K562 (cell line): Measurements from ENCODE around the gene RPL11. TPM values are rescaled to one million over a fixed set of nuclear protein-coding genes. Genes with fewer than 3 reads are reported as not detected.

Source experiments
- AFF4 ChIP-seq: sonication (generic); formaldehyde crosslinking; IDR thresholded peaks from 2 replicates; pipeline ENCODE4 v1.8.0; 2023; ENCODE audit warnings: mild to moderate bottlenecking, missing genetic modification reagents
- ASH1L ChIP-seq: fragments of 450-650 bp; IDR thresholded peaks from 2 replicates; pipeline ENCODE4 v1.6.1; 2018; ENCODE audit warnings: borderline replicate concordance, mild to moderate bottlenecking, low read depth; ENCODE audit not compliant: partially characterized antibody
- COPS2 ChIP-seq: fragments of 450-650 bp; conservative IDR thresholded peaks from 2 replicates; pipeline ENCODE4 v1.6.1; 2016; ENCODE audit warnings: mild to moderate bottlenecking, moderate library complexity
- DIDO1 ChIP-seq: fragments of 450-650 bp; IDR thresholded peaks from 2 replicates; pipeline ENCODE4 v1.6.1; 2016; ENCODE audit warnings: low read depth, missing biosample characterization, missing genetic modification characterization
- ELF1 ChIP-seq: fragments of 200-800 bp; sonication (Bioruptor generic); IDR thresholded peaks from 2 replicates; pipeline ENCODE4 v1.6.1; 2016; ENCODE audit warnings: missing genetic modification characterization, missing compliant biosample characterization
- GMEB1 ChIP-seq: fragments of 250-450 bp; sonication (Bioruptor Pico); IDR thresholded peaks from 2 replicates; pipeline ENCODE4 v1.4.0; 2020; ENCODE audit warnings: mild to moderate bottlenecking
- HDAC3 ChIP-seq: fragments of 450-650 bp; IDR thresholded peaks from 2 replicates; pipeline ENCODE4 v1.6.1; 2018; ENCODE audit warnings: borderline replicate concordance, mild to moderate bottlenecking, moderate library complexity; ENCODE audit not compliant: partially characterized antibody
- KDM5B ChIP-seq: fragments of 200-600 bp; sonication (generic); IDR thresholded peaks from 2 replicates; pipeline ENCODE4 v1.6.1; 2012; ENCODE audit warnings: low read depth, mild to moderate bottlenecking, moderate library complexity, low read length, control low read depth, inconsistent platforms; ENCODE audit not compliant: insufficient replicate concordance
- ZNF224 ChIP-seq: sonication (generic); formaldehyde crosslinking; IDR thresholded peaks from 2 replicates; pipeline ENCODE4 v1.8.0; 2022; ENCODE audit warnings: mild to moderate bottlenecking, missing genetic modification reagents
- ZNF41 ChIP-seq: fragments of 250-450 bp; sonication (Bioruptor Pico); conservative IDR thresholded peaks from 2 replicates; pipeline ENCODE4 v1.4.0; 2020; ENCODE audit warnings: mild to moderate bottlenecking
- ZNF507 ChIP-seq: conservative IDR thresholded peaks from 2 replicates; pipeline ENCODE4 v1.6.1; 2017; ENCODE audit warnings: missing genetic modification characterization, missing compliant biosample characterization
- ZNF639 ChIP-seq, 2 experiments: fragments of 200-800 bp in 1 of 2; sonication (Bioruptor generic) in 1 of 2; sonication (generic) in 1 of 2; formaldehyde crosslinking in 1 of 2; IDR thresholded peaks in 1 of 2; conservative IDR thresholded peaks in 1 of 2; 2 replicates each; pipeline versions ENCODE4 v1.5.0 to v1.6.1; 2016 to 2020; ENCODE audit warnings: missing compliant biosample characterization in 1 of 2, missing genetic modification characterization in 1 of 2, missing genetic modification reagents in 1 of 2
- polyA plus RNA-seq, 8 experiments: library from polyadenylated mRNA; depleted of rRNA in 4 of 8; stranded (reverse) in 5 of 8; unstranded in 3 of 8; fragments of >200 nt; fragmentation: Nextera tagmentation in 2 of 8; fragmentation: Illumina TruSeq in 1 of 8; extraction: Ambion mirVana in 2 of 8; extraction: Trizol in 1 of 8; gene quantifications; 2 replicates each; pipeline versions ENCODE4 v1.2.1 to v1.2.3, GENCODE V29; 2011 to 2014; ENCODE audit warnings: inconsistent platforms in 1 of 8, missing spikeins in 1 of 8
- total RNA-seq, 7 experiments: library from RNA; depleted of rRNA in 6 of 7; stranded (reverse); fragments of >200 nt in 6 of 7; fragmentation: Illumina TruSeq in 2 of 7; extraction: Trizol in 2 of 7; gene quantifications; 2 replicates each; pipeline versions ENCODE4 v1.2.1 to v1.2.3, GENCODE V29; 2011 to 2021; ENCODE audit warnings: low replicate concordance in 1 of 7
- TF ChIP-seq, protein P1 (sequence below), 2 experiments: fragments of 450-650 bp; IDR thresholded peaks; 2 replicates each; pipeline ENCODE4 v1.6.1; 2018; ENCODE audit warnings: mild to moderate bottlenecking in 2 of 2, low read depth in 1 of 2; ENCODE audit not compliant: partially characterized antibody in 2 of 2

The RPL11 gene
- total and polyA plus RNA-seq, 9 of the 15 experiments (the other 6 are each of a cell fraction or from before 2014, with no cell fraction given): 1,781 to 4,526 (median 3,111) TPM

DNA sequence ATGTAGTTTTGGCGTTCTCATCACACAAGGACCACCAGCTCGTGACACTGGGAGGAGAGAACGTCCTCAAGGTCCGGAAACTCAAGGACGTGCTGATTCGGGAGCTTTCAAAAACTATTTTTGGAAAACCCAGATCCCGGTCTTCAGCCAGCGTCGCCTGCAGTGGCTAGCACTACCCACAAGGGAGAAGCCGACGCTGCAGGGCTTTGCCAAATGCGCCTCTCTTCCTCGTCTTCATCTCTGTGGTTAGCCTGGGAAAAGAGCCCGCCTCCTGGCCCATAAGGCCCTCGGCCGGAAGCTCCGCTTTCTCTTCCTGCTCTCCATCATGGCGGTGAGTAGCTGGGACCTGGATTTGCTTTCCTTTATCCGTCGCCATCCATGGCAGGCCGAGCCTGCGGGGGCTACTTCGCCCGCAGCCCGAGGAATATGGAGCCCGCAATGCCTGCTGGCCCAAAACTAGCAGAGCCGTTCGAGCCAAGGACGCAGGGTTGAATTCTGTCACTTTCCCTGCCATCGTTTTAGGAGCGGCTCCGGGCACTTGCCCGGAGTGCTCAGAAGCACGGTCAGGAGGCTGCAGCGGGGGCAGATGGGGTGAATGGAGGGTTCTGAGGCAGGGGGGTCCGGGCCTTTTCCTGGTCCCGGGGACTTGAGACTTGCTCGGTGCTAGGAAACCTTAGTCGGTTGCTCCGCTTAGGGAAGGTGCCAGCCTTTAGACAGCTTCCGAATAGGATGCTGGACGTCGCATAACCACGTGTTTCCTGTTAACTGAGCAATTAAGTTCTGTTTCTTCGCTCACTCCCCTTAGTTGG is at the start of gene RPL11 (continued):
- TF ChIP-seq AFF4: peak; percentile 97
- TF ChIP-seq ZNF224 (CRISPR knock-in tag): peak; percentile 78; the same call in 1 of the 2 replicates
- 0 out of 2 replicates have a peak, but pooled peaks have one; percentile 13 for TF ChIP-seq ZNF41 (CRISPR knock-in tag)
- TF ChIP-seq COPS2: no peak
- TF ChIP-seq ASH1L: peak; percentile 28
- no peak for TF ChIP-seq ZNF507
- peak; percentile 95 for TF ChIP-seq ELF1 (tag)
- TF ChIP-seq, protein P1, sequence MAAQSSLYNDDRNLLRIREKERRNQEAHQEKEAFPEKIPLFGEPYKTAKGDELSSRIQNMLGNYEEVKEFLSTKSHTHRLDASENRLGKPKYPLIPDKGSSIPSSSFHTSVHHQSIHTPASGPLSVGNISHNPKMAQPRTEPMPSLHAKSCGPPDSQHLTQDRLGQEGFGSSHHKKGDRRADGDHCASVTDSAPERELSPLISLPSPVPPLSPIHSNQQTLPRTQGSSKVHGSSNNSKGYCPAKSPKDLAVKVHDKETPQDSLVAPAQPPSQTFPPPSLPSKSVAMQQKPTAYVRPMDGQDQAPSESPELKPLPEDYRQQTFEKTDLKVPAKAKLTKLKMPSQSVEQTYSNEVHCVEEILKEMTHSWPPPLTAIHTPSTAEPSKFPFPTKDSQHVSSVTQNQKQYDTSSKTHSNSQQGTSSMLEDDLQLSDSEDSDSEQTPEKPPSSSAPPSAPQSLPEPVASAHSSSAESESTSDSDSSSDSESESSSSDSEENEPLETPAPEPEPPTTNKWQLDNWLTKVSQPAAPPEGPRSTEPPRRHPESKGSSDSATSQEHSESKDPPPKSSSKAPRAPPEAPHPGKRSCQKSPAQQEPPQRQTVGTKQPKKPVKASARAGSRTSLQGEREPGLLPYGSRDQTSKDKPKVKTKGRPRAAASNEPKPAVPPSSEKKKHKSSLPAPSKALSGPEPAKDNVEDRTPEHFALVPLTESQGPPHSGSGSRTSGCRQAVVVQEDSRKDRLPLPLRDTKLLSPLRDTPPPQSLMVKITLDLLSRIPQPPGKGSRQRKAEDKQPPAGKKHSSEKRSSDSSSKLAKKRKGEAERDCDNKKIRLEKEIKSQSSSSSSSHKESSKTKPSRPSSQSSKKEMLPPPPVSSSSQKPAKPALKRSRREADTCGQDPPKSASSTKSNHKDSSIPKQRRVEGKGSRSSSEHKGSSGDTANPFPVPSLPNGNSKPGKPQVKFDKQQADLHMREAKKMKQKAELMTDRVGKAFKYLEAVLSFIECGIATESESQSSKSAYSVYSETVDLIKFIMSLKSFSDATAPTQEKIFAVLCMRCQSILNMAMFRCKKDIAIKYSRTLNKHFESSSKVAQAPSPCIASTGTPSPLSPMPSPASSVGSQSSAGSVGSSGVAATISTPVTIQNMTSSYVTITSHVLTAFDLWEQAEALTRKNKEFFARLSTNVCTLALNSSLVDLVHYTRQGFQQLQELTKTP (IDR thresholded peaks at IDR 0.05; ENCODE audit: low read depth in 1 of 2, partially characterized antibody in 2 of 2): peak; percentile 76 to 91
- TF ChIP-seq HDAC3: peak; percentile 47
- TF ChIP-seq GMEB1 (CRISPR knock-in tag): peak; percentile 15; the same call in 1 of the 2 replicates
- TF ChIP-seq ZNF639 (CRISPR knock-in tag; conservative IDR thresholded peaks at IDR 0.05 in 1 of 2, IDR thresholded peaks at IDR 0.05 in 1 of 2): 0 out of 4 replicates have a peak, but pooled peaks of 1 of the 2 experiments have one; percentile 23
- peak; percentile 33; the same call in 1 of the 2 replicates for TF ChIP-seq DIDO1 (tag)
- TF ChIP-seq KDM5B: peak; percentile 99
